Right hindlimb (tissue), 1 donor: ENCODE results near the gene PSMB2.

Experiments
- DNase-seq: peaks from one replicate; pipeline ENCODE4 v3.0.0-alpha.2; 2018

PSMB2 gene

GRCh38 chr1:35555601-35556477 is 85.5 kb downstream of the PSMB2 start:
- no peak for DNase-seq

- no peak for DNase-seq
These were observed 86.1 kb downstream of the PSMB2 start for GRCh38 chr1:35555212-35555584.

DNA sequence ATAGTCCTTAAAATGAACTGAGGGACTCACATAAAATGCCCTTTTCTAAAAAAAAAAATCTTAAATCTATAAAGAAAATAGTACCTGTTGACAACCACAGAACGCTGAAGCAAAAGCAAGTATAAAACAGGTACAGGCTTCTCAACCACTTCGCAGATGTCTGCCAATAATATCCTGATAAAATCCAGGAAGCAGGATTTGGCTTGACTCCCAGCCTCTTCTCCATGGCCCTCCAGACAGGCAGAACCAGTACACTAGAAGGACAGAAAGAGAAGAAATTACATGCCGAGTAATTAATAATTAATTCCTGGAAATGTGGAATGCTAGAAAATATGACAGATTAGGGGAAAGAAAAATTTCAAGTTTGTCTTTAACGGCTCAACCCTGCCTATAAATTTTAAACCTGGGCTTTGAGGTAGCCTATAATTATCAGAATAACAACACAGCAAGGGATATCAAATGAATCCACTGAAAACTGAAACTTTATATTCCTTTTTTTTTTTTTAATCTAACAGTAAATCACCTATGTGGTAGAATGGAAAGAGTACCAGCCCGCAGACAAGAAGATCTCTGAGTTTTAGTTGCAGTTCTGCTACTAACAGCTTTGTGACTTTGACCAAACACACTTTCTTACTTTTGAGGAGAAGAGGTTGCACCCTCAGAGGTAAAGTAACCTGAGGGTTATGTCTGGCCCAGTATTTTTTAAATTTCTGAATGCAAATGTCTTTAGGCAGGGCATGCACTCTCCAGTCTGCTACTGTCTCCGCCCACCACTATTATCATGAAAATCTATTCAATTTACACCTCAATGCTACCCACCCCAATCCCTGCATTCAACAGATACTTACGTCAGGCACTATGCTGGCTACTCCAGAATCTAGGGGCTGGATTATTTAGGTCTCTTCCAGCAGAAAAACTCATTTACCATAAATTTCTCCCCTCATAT is 86.8 kb downstream of the PSMB2 start:
- no peak for DNase-seq

DNA sequence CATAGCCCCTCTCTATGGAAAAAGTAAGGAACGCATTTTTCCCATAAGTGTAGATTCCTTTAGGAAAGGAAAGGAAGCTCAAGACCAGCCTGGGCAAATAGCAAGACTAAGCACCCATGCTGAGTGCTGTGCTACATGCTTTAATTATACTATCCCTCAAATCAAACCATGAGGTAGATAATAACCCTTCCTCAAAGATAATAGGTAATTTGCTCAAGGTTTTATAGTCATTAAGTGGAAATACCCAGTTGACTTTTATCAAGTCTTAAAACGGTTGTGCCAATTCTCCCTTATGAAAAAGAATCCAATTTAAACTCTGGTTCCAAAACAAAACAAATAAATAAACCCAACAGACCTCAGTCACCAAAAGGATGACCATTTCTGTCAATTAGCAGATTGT is 87.5 kb downstream of the PSMB2 start:
- DNase-seq, result no peak
